Subcutaneous adipose tissue (tissue), 4 donors: Measurements from ENCODE around the gene ZNF354B. TPM values are rescaled to one million over a fixed set of nuclear protein-coding genes. Genes with fewer than 3 reads are reported as not detected.

ENCODE experiments used
- CTCF ChIP-seq: fragments of 450-650 bp; IDR thresholded peaks from one replicate; pipeline ENCODE4 v1.5.1; 2016; ENCODE audit warnings: low read depth, mild to moderate bottlenecking, control low read depth, antibody characterized with exemption, moderate library complexity
- total RNA-seq, 4 donors: library from RNA; depleted of rRNA; stranded (reverse); fragments of >200 nt; gene quantifications; one replicate each; pipeline ENCODE4 v1.1.0, GENCODE V29; 2016

The ZNF354B gene
- 10 to 100 TPM; 18.9 to 30.0 (median 20.2) TPM for total RNA-seq

GRCh38 chr5:178859625-178860521 is at the start of gene ZNF354B:
Gene ZNF354B, plus strand, starts transcription at chr5:178859953. Its CDS starts 1,095 bp downstream, at chr5:178861048.
- TF ChIP-seq CTCF, result no peak

GRCh38 chr5:178817506-178817905 is 42.2 kb upstream of the ZNF354B start:
- no peak for TF ChIP-seq CTCF

- no peak for TF ChIP-seq CTCF
Measured at GRCh38 chr5:178818094-178818493, 41.7 kb upstream of the ZNF354B start.

DNA sequence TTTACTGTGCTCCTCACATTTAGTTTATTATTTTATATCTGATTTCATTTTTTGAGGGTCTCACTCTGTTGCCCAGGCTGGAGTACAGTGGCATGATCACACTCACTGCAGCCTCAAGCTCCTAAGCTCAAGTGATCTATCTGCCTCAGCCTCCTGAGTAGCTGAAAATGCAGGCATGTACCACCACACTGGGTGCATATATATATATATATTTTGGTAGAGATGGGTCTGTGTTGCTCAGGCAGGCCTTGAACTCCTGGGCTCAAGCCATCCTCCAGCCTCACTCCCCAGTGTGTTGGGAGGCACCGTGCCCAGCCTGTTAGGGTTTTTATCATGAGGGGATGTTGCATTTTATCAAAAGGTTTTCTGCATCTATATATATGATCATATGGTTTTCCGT is 39.8 kb upstream of the ZNF354B start:
- no peak for TF ChIP-seq CTCF

- TF ChIP-seq CTCF, result no peak
Measured at GRCh38 chr5:178825444-178825843, 34.3 kb upstream of the ZNF354B start.

DNA sequence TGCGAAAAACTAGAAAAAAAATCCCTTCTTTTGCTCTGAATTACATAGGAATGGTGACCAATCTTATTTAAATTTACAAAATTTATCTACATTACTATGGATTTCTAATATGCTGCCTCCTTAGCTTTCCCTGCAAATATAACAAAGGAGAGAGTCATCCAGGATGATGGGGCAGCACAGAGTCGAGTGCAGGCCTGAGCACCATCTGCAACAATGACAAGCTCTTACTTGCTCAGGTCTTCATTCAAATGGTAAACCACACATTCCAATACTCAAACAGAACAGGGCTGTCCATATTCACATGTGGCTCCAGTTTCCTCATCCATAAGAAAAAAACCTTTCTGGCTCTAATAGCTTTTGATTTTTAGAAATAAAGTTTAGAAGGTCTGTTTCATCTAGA is 33.5 kb upstream of the ZNF354B start:
- no peak for TF ChIP-seq CTCF

DNA sequence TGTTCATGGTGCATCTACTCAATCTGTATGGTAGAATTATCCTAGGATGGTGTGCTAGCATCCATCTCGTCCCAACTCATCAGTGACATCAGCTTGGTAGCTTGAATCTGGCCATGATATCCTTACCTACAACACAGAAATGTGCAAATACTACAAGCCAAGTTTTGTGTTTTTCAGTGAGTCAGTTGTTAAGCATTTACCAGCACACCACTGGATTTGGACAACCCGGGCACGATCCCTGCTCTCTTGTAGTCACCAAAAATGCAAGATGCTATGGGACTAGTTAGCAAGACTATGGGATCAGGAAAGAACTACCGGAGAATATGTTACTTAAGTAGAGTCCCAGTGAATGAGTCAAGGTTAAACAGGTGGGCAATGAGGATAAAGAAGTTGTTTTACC is 32.1 kb upstream of the ZNF354B start:
- no peak for TF ChIP-seq CTCF
